ENCODE data around the gene HMGCLL1.

The HMGCLL1 gene

DNA sequence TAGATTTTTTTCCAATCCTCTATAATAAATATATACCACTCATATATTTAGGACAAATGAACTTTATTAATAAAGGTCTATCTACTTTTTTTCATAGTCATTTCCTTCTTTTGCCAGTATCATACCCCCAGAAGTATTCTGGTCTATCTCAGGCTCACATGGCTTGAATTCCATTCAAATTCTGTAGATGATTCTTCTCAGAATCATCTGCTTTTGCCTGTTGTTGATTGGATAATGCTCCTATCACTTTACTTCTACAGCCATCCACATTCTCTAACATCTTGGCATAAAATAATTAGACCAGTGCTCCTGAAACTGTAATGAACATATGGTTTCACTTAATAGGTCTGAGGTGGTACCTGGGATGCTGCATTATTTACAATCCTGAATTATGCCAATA lies 130.5 kb downstream of the HMGCLL1 start:
- TF ChIP-seq, protein P1, sequence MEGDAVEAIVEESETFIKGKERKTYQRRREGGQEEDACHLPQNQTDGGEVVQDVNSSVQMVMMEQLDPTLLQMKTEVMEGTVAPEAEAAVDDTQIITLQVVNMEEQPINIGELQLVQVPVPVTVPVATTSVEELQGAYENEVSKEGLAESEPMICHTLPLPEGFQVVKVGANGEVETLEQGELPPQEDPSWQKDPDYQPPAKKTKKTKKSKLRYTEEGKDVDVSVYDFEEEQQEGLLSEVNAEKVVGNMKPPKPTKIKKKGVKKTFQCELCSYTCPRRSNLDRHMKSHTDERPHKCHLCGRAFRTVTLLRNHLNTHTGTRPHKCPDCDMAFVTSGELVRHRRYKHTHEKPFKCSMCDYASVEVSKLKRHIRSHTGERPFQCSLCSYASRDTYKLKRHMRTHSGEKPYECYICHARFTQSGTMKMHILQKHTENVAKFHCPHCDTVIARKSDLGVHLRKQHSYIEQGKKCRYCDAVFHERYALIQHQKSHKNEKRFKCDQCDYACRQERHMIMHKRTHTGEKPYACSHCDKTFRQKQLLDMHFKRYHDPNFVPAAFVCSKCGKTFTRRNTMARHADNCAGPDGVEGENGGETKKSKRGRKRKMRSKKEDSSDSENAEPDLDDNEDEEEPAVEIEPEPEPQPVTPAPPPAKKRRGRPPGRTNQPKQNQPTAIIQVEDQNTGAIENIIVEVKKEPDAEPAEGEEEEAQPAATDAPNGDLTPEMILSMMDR (IDR thresholded peaks at IDR 0.05; ENCODE audit: low read depth, low read length), result no peak
- DNase-seq (ENCODE audit: extremely low read depth, low read depth), result no peak

DNA sequence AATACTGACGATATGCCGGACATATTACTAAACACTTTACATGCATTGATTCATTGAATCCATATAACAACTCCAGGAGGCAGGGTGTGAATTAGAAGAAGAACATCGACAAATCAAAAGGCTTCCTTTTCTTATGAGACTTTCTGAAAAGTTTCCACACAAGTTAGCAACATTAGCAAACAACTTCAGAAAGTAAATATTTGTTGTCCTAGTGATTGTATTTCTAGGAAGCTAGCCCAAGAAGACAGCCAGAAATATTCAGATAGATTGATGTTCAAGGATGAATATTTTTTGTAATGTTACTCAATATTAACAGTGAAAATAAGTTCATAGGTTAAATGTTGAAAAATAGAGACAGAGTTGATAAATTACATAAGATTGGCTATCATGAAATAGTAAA lies 131.1 kb downstream of the HMGCLL1 start:
- TF ChIP-seq, protein P1 (IDR thresholded peaks at IDR 0.05; ENCODE audit: low read depth, low read length), result no peak
- DNase-seq (ENCODE audit: extremely low read depth, low read depth), result no peak

DNA sequence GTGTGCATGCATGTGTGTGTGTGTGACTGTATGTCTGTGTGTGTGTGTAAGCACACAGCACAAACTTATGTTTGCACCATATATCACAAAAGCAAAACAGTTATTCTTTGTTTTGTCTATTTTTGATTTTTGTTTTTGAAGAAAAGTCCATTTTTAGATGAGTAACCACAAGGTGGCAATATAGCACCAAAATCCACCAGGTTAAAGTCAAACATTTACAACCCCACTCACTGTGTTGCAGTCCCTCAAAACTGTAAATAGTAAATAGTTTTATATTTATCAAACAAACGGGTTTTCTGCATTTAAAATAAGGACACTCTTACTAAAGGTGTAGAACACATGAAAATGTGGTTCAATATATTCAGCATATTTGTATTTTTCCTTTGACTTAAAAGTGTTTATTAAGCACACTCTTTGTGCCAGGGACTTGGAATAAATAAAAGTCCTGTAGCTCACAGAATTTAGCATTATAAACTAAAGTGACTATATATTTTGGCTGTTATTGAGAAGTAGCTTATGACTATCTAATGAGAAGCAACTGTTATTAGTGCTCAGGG lies 133.3 kb downstream of the HMGCLL1 start:
- no peak for DNase-seq (ENCODE audit: extremely low read depth, low read depth)
- TF ChIP-seq, protein P1 (IDR thresholded peaks at IDR 0.05; ENCODE audit: low read depth, low read length), result peak; percentile 46

DNA sequence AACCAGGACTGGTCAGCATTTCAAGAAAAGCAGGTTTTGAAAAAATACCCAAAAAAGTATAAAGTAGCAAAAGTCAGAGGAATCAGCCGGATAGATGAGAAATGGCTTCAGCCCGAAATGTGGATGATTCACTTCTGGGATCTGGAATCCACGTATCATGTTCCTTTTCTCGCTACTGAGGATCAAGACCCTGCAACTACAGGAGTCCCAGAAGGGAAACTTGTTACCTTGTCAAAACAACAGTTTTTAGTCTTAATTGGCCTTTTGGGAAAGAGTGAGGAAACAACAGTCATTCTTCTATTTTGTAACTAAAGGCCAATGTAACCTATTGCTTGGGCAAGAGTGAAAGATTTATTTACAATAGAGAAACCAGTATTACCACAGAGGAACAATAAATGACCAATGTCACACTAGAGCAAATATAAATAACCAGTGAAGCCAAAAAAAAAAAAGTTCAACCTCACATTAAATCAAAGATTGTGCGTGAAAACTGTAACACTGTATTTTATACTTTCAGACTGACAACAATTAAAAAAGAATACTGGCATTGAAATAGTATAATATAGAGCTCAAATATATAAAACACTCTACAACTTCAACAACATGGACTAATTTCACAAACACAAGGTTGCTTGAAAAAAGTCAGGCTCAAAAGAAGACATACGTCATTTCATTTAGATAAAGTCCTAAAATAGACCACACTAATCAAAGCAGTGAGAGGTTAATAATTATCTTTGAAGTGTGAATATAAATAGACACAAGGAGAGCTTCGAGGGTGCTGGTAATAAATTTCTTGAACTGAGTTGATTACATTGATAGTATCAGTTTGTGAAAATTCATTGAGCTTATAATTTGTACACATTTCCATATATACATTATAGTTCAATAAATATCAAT lies 135.5 kb downstream of the HMGCLL1 start:
- TF ChIP-seq, protein P1 (IDR thresholded peaks at IDR 0.05; ENCODE audit: low read depth, low read length), result no peak
- DNase-seq (ENCODE audit: extremely low read depth, low read depth), result no peak

DNA sequence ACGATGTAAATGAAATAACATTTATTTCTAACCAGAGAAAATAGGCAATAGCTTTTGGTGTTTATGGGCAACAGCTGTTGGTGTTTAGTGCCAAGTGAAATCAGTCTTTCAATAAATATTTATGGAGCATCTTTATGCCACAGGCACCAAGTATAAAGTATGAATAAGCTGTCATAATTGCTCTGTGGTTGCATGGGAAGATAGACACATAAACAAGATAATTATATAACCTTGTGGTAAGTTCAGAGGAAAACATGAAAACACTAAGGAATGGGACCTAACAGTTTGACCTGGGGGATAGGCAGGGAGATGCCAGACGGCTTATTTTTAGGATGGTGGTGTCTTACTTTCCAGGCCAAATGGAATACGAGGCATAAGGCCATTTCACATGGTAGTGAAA lies 140.8 kb downstream of the HMGCLL1 start:
- TF ChIP-seq, protein P1 (IDR thresholded peaks at IDR 0.05; ENCODE audit: low read depth, low read length), result no peak
- DNase-seq (ENCODE audit: extremely low read depth, low read depth), result no peak

DNA sequence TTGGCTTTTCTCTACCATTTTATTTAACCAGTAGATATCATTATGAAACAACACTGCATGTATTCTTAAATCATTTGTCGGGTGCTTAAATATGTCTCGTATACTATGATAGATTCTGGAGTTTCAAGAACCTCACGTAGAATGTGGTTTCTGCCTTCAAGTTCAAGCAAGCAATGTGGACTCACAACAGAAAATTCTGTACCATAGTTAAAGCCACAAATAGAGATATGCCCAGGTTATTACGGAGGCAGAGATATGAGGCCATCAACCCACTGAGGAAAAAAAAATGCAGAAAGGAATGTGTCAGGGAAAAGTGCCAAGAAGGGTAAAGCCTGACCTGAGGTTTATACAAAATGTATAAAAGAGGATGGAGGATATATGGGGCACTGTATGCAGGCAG lies 141.9 kb downstream of the HMGCLL1 start:
- DNase-seq (ENCODE audit: extremely low read depth, low read depth), result no peak
- TF ChIP-seq, protein P1 (IDR thresholded peaks at IDR 0.05; ENCODE audit: low read depth, low read length), result no peak

DNA sequence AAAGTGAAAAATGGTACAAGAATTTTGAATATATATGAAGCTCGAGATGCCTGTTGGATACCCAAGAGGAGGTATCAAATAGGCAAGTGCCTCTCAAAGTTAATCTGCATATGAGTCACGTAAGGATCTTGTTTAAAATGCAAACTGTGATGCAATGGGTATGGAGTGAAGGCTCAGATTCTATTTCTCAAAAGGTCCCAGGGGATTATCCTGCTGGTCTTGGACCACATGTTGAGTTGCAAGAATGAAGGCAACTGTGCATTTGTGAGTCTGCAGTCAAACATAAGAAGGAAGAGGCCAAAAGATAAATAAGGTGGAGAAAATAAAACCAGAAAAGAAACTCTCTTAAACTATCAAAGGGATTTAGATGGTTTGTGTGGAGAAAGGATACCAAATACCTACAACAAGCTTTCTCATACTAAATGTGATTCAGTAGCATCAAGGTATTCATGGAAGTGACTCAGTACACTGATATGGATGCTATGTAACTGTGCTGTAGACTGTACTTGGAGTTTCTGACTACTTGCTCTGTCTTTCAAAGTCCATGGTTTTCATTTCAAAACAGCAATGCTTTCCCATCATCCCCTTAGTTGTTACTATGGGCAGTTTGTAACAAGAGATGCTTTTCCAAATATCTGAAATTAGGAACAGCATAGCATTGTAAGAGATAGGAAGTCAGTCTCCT lies 145.4 kb downstream of the HMGCLL1 start:
- DNase-seq (ENCODE audit: extremely low read depth, low read depth), result peak; percentile 45
- TF ChIP-seq, protein P1 (IDR thresholded peaks at IDR 0.05; ENCODE audit: low read depth, low read length), result no peak
